ENCODE results near the gene GLRB. TPM values are rescaled to one million over a fixed set of nuclear protein-coding genes. Genes with fewer than 3 reads are reported as not detected.

The GLRB gene
- 1 to 10 TPM in 2 of 6 experiments, under 1 TPM in 4; 0.12 to 1.7 (median 0.36) TPM for total RNA-seq
- long read RNA-seq: 0 reads

GRCh38 chr4:157075811-157076577, at the start of gene GLRB:
TSS of gene GLRB (plus strand) at chr4:157076150. CDS start at chr4:157078025, 1,875 bp downstream.
- ATAC-seq (peak; percentile 76 to 93 (median 91)), DNase-seq (peak in 2 of 3 donors; percentile 33 to 58)
- intact Hi-C loops (cut with DNase I): no loop called here
- Histone ChIP-seq H3K4me3 (peak within 1 kb of the TSS; percentile 43 to 65 (median 44)), H3K27me3 (peaks cover 0 to 12% of the 10 kb centered on the region in 2 donors), H3K4me1 (peaks cover 0 to 3% (median 0%) of the 10 kb centered on the region in 4 donors), H3K36me3 (no peaks in the 10 kb centered on the region), H3K27ac (no peak within 1 kb of the TSS), H3K9me3 (no peaks in the 10 kb centered on the region)
- WGBS (ENCODE audit: insufficient coverage, low coverage, low lambda C conversion rate, missing lambda C conversion rate): 2% methylated on average over 29 of the region's 84 CpGs
- no peak for TF ChIP-seq CTCF (IDR thresholded peaks at IDR 0.05)
- TF ChIP-seq POLR2A (IDR thresholded peaks at IDR 0.05): no peak

- H3K27me3 ChIP-seq: no peaks in the 10 kb centered on the region
- H3K27ac ChIP-seq: no peak overlapping the region
- H3K4me3 ChIP-seq: no peak overlapping the region
- intact Hi-C loops (cut with DNase I): no loop called here
- H3K36me3 ChIP-seq: no peaks in the 10 kb centered on the region
- TF ChIP-seq POLR2A (IDR thresholded peaks at IDR 0.05) (no peak), CTCF (IDR thresholded peaks at IDR 0.05) (no peak)
- no peak for DNase-seq
- H3K4me1 ChIP-seq: no peaks in the 10 kb centered on the region
- no peak for ATAC-seq
- no peaks in the 10 kb centered on the region for H3K9me3 ChIP-seq
Observed at GRCh38 chr4:157035471-157035870, 40.5 kb upstream of the GLRB start.

- Histone ChIP-seq H3K9me3 (no peaks in the 10 kb centered on the region), H3K4me1 (no peaks in the 10 kb centered on the region), H3K27ac (no peak overlapping the region), H3K36me3 (no peaks in the 10 kb centered on the region), H3K27me3 (no peaks in the 10 kb centered on the region), H3K4me3 (no peak overlapping the region)
- intact Hi-C loops (cut with DNase I): loop anchor here in 1 of 2 donors (10.0 kb wide), 1 partner anchor 46 kb away; no protein-coding TSS in a partner anchor
- no peak for DNase-seq
- TF ChIP-seq CTCF (IDR thresholded peaks at IDR 0.05) (no peak), POLR2A (IDR thresholded peaks at IDR 0.05) (no peak)
- ATAC-seq: no peak
Observed at GRCh38 chr4:157040405-157040804, 35.5 kb upstream of the GLRB start.

- Histone ChIP-seq H3K36me3 (no peaks in the 10 kb centered on the region), H3K4me3 (no peak overlapping the region), H3K27ac (no peak overlapping the region), H3K27me3 (no peaks in the 10 kb centered on the region), H3K4me1 (no peaks in the 10 kb centered on the region), H3K9me3 (no peaks in the 10 kb centered on the region)
- 0% methylated on average over 1 of the region's 2 CpGs for WGBS (ENCODE audit: insufficient coverage, low coverage, low lambda C conversion rate, missing lambda C conversion rate)
- TF ChIP-seq CTCF (IDR thresholded peaks at IDR 0.05): peak in 2 of 4 donors; percentile 8
- no peak for TF ChIP-seq POLR2A (IDR thresholded peaks at IDR 0.05)
- ATAC-seq (peak; percentile 38 to 54 (median 44)), DNase-seq (no peak)
- intact Hi-C loops (cut with DNase I): loop anchor here in 1 of 2 donors (10.0 kb wide), 1 partner anchor 48 kb away; no protein-coding TSS in a partner anchor
Observed at GRCh38 chr4:157043131-157043530, 32.8 kb upstream of the GLRB start.
